Mesothelial cell of epicardium (in vitro differentiated cells): ENCODE data around the gene CREB3L1. TPM values are rescaled to one million over a fixed set of nuclear protein-coding genes. Genes with fewer than 3 reads are reported as not detected.

Source experiments
- DNase-seq, 2 experiments: peaks; one replicate each; pipeline ENCODE4 v3.0.0; 2021; ENCODE audit warnings: low spot score in 2 of 2; ENCODE audit not compliant: unreplicated experiment in 2 of 2
- H3K27ac Mint-ChIP-seq: 2 replicates; pipeline ENCODE4 v1.8.0; 2021; ENCODE audit warnings: mixed read lengths
- H3K27me3 Mint-ChIP-seq: 2 replicates; pipeline ENCODE4 v1.8.0; 2021; ENCODE audit warnings: low read depth, mixed read lengths
- H3K36me3 Mint-ChIP-seq: 2 replicates; pipeline ENCODE4 v1.8.0; 2021; ENCODE audit warnings: mixed read lengths
- H3K4me1 Mint-ChIP-seq: 2 replicates; pipeline ENCODE4 v1.8.0; 2021; ENCODE audit warnings: mixed read lengths
- H3K4me3 Mint-ChIP-seq: 2 replicates; pipeline ENCODE4 v1.8.0; 2021; ENCODE audit warnings: mild to moderate bottlenecking, moderate library complexity, mixed read lengths
- H3K9me3 Mint-ChIP-seq: 2 replicates; pipeline ENCODE4 v1.8.0; 2021; ENCODE audit warnings: mixed read lengths
- total RNA-seq: library from RNA; stranded (reverse); gene quantifications from 3 replicates; pipeline ENCODE4 v1.2.1, GENCODE V29; 2021
- TF ChIP-seq, protein P1 (sequence below): fragments of 200-600 bp; sonication (generic); IDR thresholded peaks from one replicate; pipeline ENCODE4 v1.5.0; 2021; ENCODE audit warnings: antibody characterized with exemption; ENCODE audit not compliant: unreplicated experiment

Gene CREB3L1
- total RNA-seq, 1 donor from 2014 or later: 34.5 TPM

DNA sequence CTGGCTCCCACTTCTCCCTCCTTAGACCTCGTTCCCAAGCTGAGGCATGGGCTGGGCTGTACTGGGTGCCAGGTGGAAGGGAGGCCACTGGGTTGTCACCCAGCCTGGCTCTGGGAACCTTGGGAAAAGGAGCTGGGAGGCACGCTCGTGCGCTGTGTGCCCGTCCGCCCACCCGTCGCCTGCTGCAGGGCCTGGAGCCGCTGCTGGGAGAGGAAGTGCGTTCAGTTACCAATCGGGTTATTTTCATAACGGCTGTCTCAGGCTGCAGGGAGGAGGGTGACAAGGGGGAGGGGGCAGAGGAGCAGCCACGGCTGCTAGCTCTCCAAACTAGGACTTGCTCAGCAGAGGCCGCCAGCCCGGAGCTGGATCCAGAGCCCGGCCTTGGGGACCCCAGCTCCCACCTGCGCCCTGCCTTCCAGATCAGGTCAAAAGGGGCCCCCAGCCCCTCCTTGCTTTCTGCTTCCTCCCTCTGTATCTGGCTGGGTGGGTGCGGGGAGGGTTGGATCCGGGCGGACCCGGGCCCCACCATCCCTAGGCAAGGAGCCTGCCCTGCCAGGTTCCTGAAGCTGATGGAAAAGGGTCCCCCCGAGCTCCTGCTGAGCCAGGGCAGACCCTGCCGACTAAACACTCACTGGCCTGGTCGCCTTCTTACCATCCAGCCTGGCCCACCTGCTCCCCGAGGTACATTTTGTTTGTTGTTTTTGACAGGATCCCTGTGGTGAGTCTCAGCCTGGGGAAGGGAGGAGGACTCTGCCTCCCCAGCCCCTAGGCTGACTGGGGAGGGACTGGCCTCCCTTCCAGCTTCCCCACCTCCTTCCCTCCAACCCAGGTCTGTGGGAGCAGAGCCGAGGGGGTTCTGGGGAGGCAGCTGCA is 84.1 kb downstream of the CREB3L1 start:
- Mint-ChIP-seq H3K27me3 (no peaks in the 10 kb centered on the region), H3K36me3 (no peaks in the 10 kb centered on the region), H3K9me3 (no peaks in the 10 kb centered on the region), H3K4me3 (no peak overlapping the region), H3K27ac (peak overlapping the region; percentile 82), H3K4me1 (peaks cover 14% of the 10 kb centered on the region)
- TF ChIP-seq, protein P1, sequence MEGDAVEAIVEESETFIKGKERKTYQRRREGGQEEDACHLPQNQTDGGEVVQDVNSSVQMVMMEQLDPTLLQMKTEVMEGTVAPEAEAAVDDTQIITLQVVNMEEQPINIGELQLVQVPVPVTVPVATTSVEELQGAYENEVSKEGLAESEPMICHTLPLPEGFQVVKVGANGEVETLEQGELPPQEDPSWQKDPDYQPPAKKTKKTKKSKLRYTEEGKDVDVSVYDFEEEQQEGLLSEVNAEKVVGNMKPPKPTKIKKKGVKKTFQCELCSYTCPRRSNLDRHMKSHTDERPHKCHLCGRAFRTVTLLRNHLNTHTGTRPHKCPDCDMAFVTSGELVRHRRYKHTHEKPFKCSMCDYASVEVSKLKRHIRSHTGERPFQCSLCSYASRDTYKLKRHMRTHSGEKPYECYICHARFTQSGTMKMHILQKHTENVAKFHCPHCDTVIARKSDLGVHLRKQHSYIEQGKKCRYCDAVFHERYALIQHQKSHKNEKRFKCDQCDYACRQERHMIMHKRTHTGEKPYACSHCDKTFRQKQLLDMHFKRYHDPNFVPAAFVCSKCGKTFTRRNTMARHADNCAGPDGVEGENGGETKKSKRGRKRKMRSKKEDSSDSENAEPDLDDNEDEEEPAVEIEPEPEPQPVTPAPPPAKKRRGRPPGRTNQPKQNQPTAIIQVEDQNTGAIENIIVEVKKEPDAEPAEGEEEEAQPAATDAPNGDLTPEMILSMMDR: no peak
- no peak for DNase-seq

DNA sequence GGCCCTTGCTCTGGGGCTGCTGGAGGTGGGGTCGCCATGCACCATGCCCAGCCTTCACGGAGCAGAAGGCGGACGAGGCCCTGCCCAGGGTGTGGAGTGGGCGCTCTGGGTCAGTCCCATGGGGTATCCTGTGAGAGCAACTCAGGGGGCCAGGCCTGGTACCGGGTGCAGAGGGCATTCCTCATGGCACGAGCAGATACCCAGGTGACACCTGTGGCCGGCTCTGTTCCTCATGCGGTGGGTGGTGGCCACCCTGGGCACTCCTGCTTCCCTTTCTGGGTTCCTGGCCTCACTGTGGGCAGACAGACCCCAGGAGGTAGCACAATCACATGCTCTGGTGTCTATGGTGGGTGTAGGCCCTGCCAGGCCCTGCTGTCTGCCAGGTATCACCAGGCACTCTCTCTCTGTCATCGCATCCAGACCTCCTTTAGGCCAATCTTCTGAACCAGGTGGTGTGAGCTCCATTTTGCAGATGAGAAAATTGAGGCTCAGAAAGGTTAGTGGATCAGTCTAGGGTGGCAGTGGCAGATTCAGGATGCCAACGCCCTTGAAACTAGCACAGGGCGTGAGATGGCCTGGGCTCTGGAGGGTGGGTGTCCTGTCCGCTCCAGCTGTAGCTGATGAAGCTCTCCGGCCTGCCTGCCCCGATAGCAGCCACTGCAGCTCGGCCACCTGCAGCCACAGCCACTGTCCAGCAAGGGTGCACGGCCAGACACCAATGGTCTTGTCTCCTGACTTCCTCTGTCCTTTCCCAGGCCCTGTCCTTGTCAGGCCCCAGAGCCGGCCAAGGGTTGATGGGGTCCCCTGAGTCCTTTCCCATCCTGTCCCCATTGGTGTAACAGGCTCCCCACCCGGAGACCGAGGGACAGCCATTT is 84.9 kb downstream of the CREB3L1 start:
- TF ChIP-seq, protein P1: no peak
- Mint-ChIP-seq H3K4me1 (peaks cover 20% of the 10 kb centered on the region), H3K36me3 (no peaks in the 10 kb centered on the region), H3K9me3 (no peaks in the 10 kb centered on the region), H3K27ac (peak overlapping the region; percentile 59), H3K27me3 (no peaks in the 10 kb centered on the region), H3K4me3 (no peak overlapping the region)
- DNase-seq: no peak

DNA sequence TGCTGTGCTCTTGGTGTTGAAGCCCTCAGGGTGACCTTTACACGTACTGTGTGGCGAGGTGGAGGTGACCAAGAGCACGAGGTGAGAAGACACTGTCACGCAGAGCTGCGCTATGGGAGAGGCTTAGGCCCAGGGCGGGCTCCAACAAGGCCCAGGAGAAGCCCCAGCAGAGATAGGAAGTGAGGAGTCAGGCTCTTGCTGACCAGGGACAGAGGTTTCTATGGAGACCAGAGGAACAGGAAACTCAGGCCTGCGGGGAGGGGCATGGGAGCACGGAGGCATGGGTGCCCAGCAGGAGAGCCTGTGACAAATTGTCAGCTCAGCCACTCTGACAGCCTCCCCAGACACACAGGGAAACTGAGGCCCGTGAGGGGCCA is 85.6 kb downstream of the CREB3L1 start:
- TF ChIP-seq, protein P1: no peak
- no peaks in the 10 kb centered on the region for H3K27me3 Mint-ChIP-seq
- no peak for DNase-seq
- no peaks in the 10 kb centered on the region for H3K9me3 Mint-ChIP-seq
- H3K4me1 Mint-ChIP-seq: peaks cover 21% of the 10 kb centered on the region
- no peaks in the 10 kb centered on the region for H3K36me3 Mint-ChIP-seq
- peak overlapping the region; percentile 59 for H3K27ac Mint-ChIP-seq
- no peak overlapping the region for H3K4me3 Mint-ChIP-seq

DNA sequence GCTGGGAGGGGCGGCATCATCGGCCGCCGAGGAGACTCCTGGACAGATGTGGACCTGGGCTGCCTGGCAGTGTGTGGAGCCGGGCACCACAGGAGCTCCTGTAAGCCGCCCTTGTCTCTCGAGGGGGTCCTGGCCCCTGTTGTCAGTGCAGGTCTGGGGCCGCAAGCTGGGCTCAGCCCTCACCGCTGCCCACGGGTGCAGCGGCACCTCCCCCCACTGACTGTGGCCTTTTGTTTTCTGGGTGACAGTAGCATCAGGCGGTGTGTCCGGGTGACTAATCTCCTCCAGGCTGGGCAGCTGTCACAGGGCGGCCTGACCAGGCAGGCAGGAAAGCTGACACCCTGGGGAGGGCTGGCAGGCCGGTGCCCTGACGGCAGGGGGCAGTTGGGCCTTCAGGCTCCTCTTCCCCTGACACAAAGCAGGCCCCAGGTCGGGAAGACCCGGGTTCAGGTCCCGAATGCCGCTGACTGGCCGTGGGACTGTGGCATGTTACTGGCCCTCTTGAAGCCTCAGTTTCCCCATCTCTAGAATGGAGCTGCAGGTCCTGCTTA is 86.1 kb downstream of the CREB3L1 start:
- no peak for DNase-seq
- no peak overlapping the region for H3K27ac Mint-ChIP-seq
- TF ChIP-seq, protein P1: no peak
- H3K9me3 Mint-ChIP-seq: no peaks in the 10 kb centered on the region
- H3K4me1 Mint-ChIP-seq: peaks cover 21% of the 10 kb centered on the region
- no peaks in the 10 kb centered on the region for H3K36me3 Mint-ChIP-seq
- H3K27me3 Mint-ChIP-seq: no peaks in the 10 kb centered on the region
- no peak overlapping the region for H3K4me3 Mint-ChIP-seq

DNA sequence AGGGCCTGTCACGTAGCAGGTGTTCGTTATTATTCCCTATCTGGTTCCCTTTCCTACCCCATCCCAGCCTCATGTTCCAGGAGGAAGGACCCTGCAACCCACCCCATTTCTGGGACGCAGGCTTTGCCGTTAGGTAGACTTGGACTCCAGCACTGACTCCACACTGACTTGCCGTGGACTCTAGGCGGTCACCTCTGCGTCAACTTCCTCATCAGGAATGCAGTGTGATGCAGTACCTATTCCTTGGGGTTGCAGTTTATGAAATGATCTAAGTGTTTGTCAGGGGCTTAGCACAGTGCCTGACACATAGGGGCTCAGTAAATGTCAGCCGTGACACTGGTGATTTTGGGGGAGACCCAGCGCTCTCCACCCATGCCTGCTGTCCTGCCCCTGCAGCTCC is 86.6 kb downstream of the CREB3L1 start:
- peaks cover 1% of the 10 kb centered on the region for H3K36me3 Mint-ChIP-seq
- DNase-seq: no peak
- no peaks in the 10 kb centered on the region for H3K27me3 Mint-ChIP-seq
- no peak overlapping the region for H3K27ac Mint-ChIP-seq
- H3K9me3 Mint-ChIP-seq: no peaks in the 10 kb centered on the region
- peaks cover 21% of the 10 kb centered on the region for H3K4me1 Mint-ChIP-seq
- TF ChIP-seq, protein P1: no peak
- no peak overlapping the region for H3K4me3 Mint-ChIP-seq
